Measurements from ENCODE around the gene SLC2A13.
"Not testable (repeated sequence)": the region's sequence is repeated elsewhere in the genome, so short reads cannot be mapped to it uniquely, and the experiment has no call there.

The SLC2A13 gene

GRCh38 chr12:40049268-40049667 lies 56.6 kb downstream of the SLC2A13 start:
- H3K27ac ChIP-seq: no peak overlapping the region
- DNase-seq: no peak
- no peak overlapping the region for H3K4me3 ChIP-seq (ENCODE audit: low read depth, low read length)
- H3K36me3 ChIP-seq: no peaks in the 10 kb centered on the region
- H3K27me3 ChIP-seq (ENCODE audit: insufficient read depth, low read depth, severe bottlenecking): no peaks in the 10 kb centered on the region
- no peak for TF ChIP-seq CTCF (IDR thresholded peaks at IDR 0.05; ENCODE audit: low read depth, low read length)
- H3K9me3 ChIP-seq (ENCODE audit: severe bottlenecking): no peaks in the 10 kb centered on the region

GRCh38 chr12:40047002-40047401 lies 58.9 kb downstream of the SLC2A13 start:
- not testable (repeated sequence) for H3K9me3 ChIP-seq (ENCODE audit: severe bottlenecking); H3K4me3 ChIP-seq (ENCODE audit: low read depth, low read length); H3K36me3 ChIP-seq; H3K27ac ChIP-seq; DNase-seq; H3K27me3 ChIP-seq (ENCODE audit: insufficient read depth, low read depth, severe bottlenecking)

GRCh38 chr12:40045656-40046055 lies 60.2 kb downstream of the SLC2A13 start:
- no peaks in the 10 kb centered on the region for H3K27me3 ChIP-seq (ENCODE audit: insufficient read depth, low read depth, severe bottlenecking)
- H3K36me3 ChIP-seq: no peaks in the 10 kb centered on the region
- no peak for DNase-seq
- no peak overlapping the region for H3K27ac ChIP-seq
- no peaks in the 10 kb centered on the region for H3K9me3 ChIP-seq (ENCODE audit: severe bottlenecking)
- no peak for TF ChIP-seq CTCF (IDR thresholded peaks at IDR 0.05; ENCODE audit: low read depth, low read length)
- H3K4me3 ChIP-seq (ENCODE audit: low read depth, low read length): no peak overlapping the region

- no peak for DNase-seq
- no peak for TF ChIP-seq CTCF (IDR thresholded peaks at IDR 0.05; ENCODE audit: low read depth, low read length)
- Histone ChIP-seq H3K4me3 (ENCODE audit: low read depth, low read length) (no peak overlapping the region), H3K27me3 (ENCODE audit: insufficient read depth, low read depth, severe bottlenecking) (no peaks in the 10 kb centered on the region), H3K27ac (no peak overlapping the region), H3K36me3 (no peaks in the 10 kb centered on the region), H3K9me3 (ENCODE audit: severe bottlenecking) (no peaks in the 10 kb centered on the region)
Observed at GRCh38 chr12:40044396-40044795, 61.5 kb downstream of the SLC2A13 start.

GRCh38 chr12:40039598-40039997 lies 66.3 kb downstream of the SLC2A13 start:
- no peak overlapping the region for H3K27ac ChIP-seq
- H3K36me3 ChIP-seq: no peaks in the 10 kb centered on the region
- H3K27me3 ChIP-seq (ENCODE audit: insufficient read depth, low read depth, severe bottlenecking): no peaks in the 10 kb centered on the region
- H3K4me3 ChIP-seq (ENCODE audit: low read depth, low read length): no peak overlapping the region
- no peak for DNase-seq
- no peak for TF ChIP-seq CTCF (IDR thresholded peaks at IDR 0.05; ENCODE audit: low read depth, low read length)
- no peaks in the 10 kb centered on the region for H3K9me3 ChIP-seq (ENCODE audit: severe bottlenecking)

GRCh38 chr12:40038619-40039018 lies 67.3 kb downstream of the SLC2A13 start:
- Histone ChIP-seq H3K36me3 (no peaks in the 10 kb centered on the region), H3K27me3 (ENCODE audit: insufficient read depth, low read depth, severe bottlenecking) (no peaks in the 10 kb centered on the region), H3K27ac (no peak overlapping the region), H3K4me3 (ENCODE audit: low read depth, low read length) (no peak overlapping the region), H3K9me3 (ENCODE audit: severe bottlenecking) (no peaks in the 10 kb centered on the region)
- DNase-seq: no peak
- TF ChIP-seq CTCF (IDR thresholded peaks at IDR 0.05; ENCODE audit: low read depth, low read length): no peak
